OCI-LY7 (cell line): ENCODE results near the gene SEMA6B. TPM values are rescaled to one million over a fixed set of nuclear protein-coding genes. Genes with fewer than 3 reads are reported as not detected.

Experiments used
- BruUV-seq: library from RNA; stranded (reverse); fragments of 400-500 nt; replicated peaks from 2 replicates; lab custom pipeline; 2021; lab: Mats Ljungman, UMichigan
- CTCF ChIA-PET: fragments of 300-600 bp; sonication (Branson Sonifier 250); formaldehyde crosslinking; loops from one replicate; lab custom pipeline; 2022; ENCODE audit warnings: antibody characterized with exemption; ENCODE audit not compliant: unreplicated experiment; lab: Charles Lee
- POLR2A ChIA-PET: fragments of 300-600 bp; sonication (Branson Sonifier 250); formaldehyde crosslinking; loops from one replicate; lab custom pipeline; 2022; ENCODE audit warnings: antibody characterized with exemption; lab: Charles Lee
- DNase-seq: peaks from one replicate; pipeline ENCODE4 v3.0.0-alpha.2; 2015; ENCODE audit warnings: low spot score
- H2AFZ ChIP-seq: fragments of 200-600 bp; sonication (generic), shearing (Covaris generic); 2 replicates; pipeline ENCODE4 v1.6.1; 2014; ENCODE audit warnings: mild to moderate bottlenecking, antibody characterized with exemption, low read length, moderate library complexity
- H3K27ac ChIP-seq: fragments of 200-600 bp; sonication (generic); 2 replicates; pipeline ENCODE4 v1.5.1; 2014; ENCODE audit warnings: mixed run types, low read depth, mild to moderate bottlenecking, moderate library complexity, low read length, inconsistent platforms; ENCODE audit not compliant: poor library complexity, severe bottlenecking
- H3K36me3 ChIP-seq: fragments of 200-600 bp; sonication (generic); 2 replicates; pipeline ENCODE4 v1.6.1; 2014; ENCODE audit warnings: mild to moderate bottlenecking, antibody characterized with exemption, low read length, moderate library complexity, mixed read lengths; ENCODE audit not compliant: insufficient read depth
- H3K4me1 ChIP-seq: fragments of 200-600 bp; sonication (generic); 2 replicates; pipeline ENCODE4 v1.5.1; 2014; ENCODE audit warnings: mild to moderate bottlenecking, low read length; ENCODE audit not compliant: insufficient read depth, poor library complexity, severe bottlenecking
- H3K4me2 ChIP-seq: fragments of 200-600 bp; sonication (generic); 2 replicates; pipeline ENCODE4 v1.6.1; 2014; ENCODE audit warnings: mild to moderate bottlenecking, low read length
- H3K4me3 ChIP-seq: fragments of 200-600 bp; sonication (generic); 2 replicates; pipeline ENCODE4 v1.5.1; 2014; ENCODE audit warnings: mild to moderate bottlenecking, low read depth, low read length; ENCODE audit not compliant: poor library complexity, severe bottlenecking
- H3K79me2 ChIP-seq: fragments of 200-600 bp; sonication (generic); 2 replicates; pipeline ENCODE4 v1.6.1; 2016; ENCODE audit warnings: low read depth, mild to moderate bottlenecking, low read length, moderate library complexity, mixed read lengths; ENCODE audit not compliant: insufficient read depth
- H3K9me2 ChIP-seq: fragments of 200-600 bp; sonication (generic); 2 replicates; pipeline ENCODE4 v1.6.1; 2016; ENCODE audit warnings: mild to moderate bottlenecking, low read length, mixed read lengths; ENCODE audit not compliant: insufficient read depth
- H3K9me3 ChIP-seq: fragments of 200-600 bp; sonication (generic); 2 replicates; pipeline ENCODE4 v1.6.1; 2014; ENCODE audit warnings: mild to moderate bottlenecking, mixed run types, low read length, mixed read lengths
- H4K20me1 ChIP-seq: fragments of 200-600 bp; sonication (generic); 2 replicates; pipeline ENCODE4 v1.6.1; 2014; ENCODE audit warnings: mild to moderate bottlenecking, antibody characterized with exemption, low read length, moderate library complexity, mixed read lengths; ENCODE audit not compliant: insufficient read depth
- CTCF ChIP-seq: fragments of 200-600 bp; sonication (generic); conservative IDR thresholded peaks from 2 replicates; pipeline ENCODE4 v1.5.1; 2014; ENCODE audit warnings: mild to moderate bottlenecking, antibody characterized with exemption, low read length, moderate library complexity, mixed read lengths
- EZH2phosphoT487 ChIP-seq: fragments of 200-600 bp; sonication (generic); IDR thresholded peaks from 2 replicates; pipeline ENCODE4 v1.6.1; 2018; ENCODE audit warnings: low read depth, borderline replicate concordance, mild to moderate bottlenecking, mixed run types, antibody characterized with exemption, low read length, moderate library complexity, mixed read lengths
- intact Hi-C: fragments of 100-400 bp; cut with micrococcal nuclease; formaldehyde crosslinking; loops from one replicate; pipeline ENCODE4 v1.10.0; 2022; ENCODE audit not compliant: unreplicated experiment
- total RNA-seq, 2 experiments: library from RNA; depleted of rRNA in 1 of 2; stranded (reverse); fragments of >200 nt in 1 of 2; shearing (Covaris generic) in 1 of 2; gene quantifications; 2 replicates each; pipeline ENCODE4 v1.2.3, GENCODE V29; 2014 to 2022

The SEMA6B gene
- total RNA-seq, 2 experiments from 2014 or later: not detected

- Histone ChIP-seq H3K9me2 (no peaks in the 10 kb centered on the region), H3K36me3 (no peaks in the 10 kb centered on the region), H3K79me2 (no peaks in the 10 kb centered on the region), H2AFZ (no peak overlapping the region), H3K4me2 (no peak overlapping the region), H3K4me1 (no peaks in the 10 kb centered on the region), H3K4me3 (no peak overlapping the region), H3K9me3 (no peaks in the 10 kb centered on the region), H4K20me1 (no peaks in the 10 kb centered on the region), H3K27ac (no peak overlapping the region)
- TF ChIP-seq CTCF: no peak
- DNase-seq: no peak
- POLR2A ChIA-PET: no interaction called here
- CTCF ChIA-PET: no interaction called here
- no TSS peak for BruUV-seq
- intact Hi-C loops: no loop called here
These were observed 39.8 kb downstream of the SEMA6B start for GRCh38 chr19:4519521-4520277.

GRCh38 chr19:4519172-4519496 lies 40.4 kb downstream of the SEMA6B start:
- no peak overlapping the region for H3K4me3 ChIP-seq
- DNase-seq: no peak
- TF ChIP-seq EZH2phosphoT487 (no peak), CTCF (no peak)
- no TSS peak for BruUV-seq
- no peaks in the 10 kb centered on the region for H3K9me2 ChIP-seq
- H3K9me3 ChIP-seq: no peaks in the 10 kb centered on the region
- H2AFZ ChIP-seq: no peak overlapping the region
- intact Hi-C loops: no loop called here
- H3K36me3 ChIP-seq: no peaks in the 10 kb centered on the region
- CTCF ChIA-PET: no interaction called here
- no peak overlapping the region for H3K27ac ChIP-seq
- POLR2A ChIA-PET: no interaction called here
- H3K4me1 ChIP-seq: no peaks in the 10 kb centered on the region
- no peak overlapping the region for H3K4me2 ChIP-seq
- no peaks in the 10 kb centered on the region for H3K79me2 ChIP-seq
- H4K20me1 ChIP-seq: no peaks in the 10 kb centered on the region

GRCh38 chr19:4518345-4519171 lies 40.9 kb downstream of the SEMA6B start, which contains the start of gene PLIN4:
Gene PLIN4, minus strand, starts transcription at chr19:4518486. Its CDS starts 214 bp downstream, at chr19:4518272.
- POLR2A ChIA-PET: no interaction called here
- Histone ChIP-seq H3K9me2 (no peaks in the 10 kb centered on the region), H3K4me3 (no peak within 1 kb of the TSS), H3K36me3 (no peaks in the 10 kb centered on the region), H4K20me1 (no peaks in the 10 kb centered on the region), H3K27ac (no peak within 1 kb of the TSS), H2AFZ (no peak within 1 kb of the TSS), H3K4me1 (no peaks in the 10 kb centered on the region), H3K79me2 (no peaks in the 10 kb centered on the region), H3K4me2 (no peak within 1 kb of the TSS), H3K9me3 (no peaks in the 10 kb centered on the region)
- intact Hi-C loops: no loop called here
- TF ChIP-seq EZH2phosphoT487 (no peak), CTCF (no peak)
- BruUV-seq: no TSS peak
- no peak for DNase-seq
- CTCF ChIA-PET: no interaction called here
